ENCODE measurements around the gene FREM1.

DNA sequence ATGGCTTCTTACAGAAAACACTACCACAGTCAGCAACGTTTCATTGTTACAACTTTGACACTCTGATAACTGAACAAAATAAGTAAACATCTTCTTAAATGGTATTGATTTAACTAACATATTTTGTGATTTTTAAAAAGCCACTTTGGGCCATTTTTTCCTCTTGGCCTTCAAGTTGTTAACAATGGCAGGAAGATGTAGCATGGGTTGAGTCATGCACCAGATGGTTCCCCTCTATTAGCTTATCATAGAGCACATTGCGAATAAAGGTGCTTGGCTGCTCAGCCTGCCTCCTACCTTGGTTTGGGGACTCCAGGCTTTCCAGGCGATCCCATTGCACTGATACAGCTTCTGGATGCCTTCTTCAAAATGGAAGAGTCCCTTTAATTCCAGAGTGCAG is 163.6 kb downstream of the FREM1 start:
- TF ChIP-seq POLR2A (IDR thresholded peaks at IDR 0.05) (no peak), CTCF (IDR thresholded peaks at IDR 0.05) (no peak), EP300 (IDR thresholded peaks at IDR 0.05) (no peak)

Data from tibial nerve (tissue), 4 donors.